RPMI8226 (cell line): ENCODE measurements around the gene RAB31.

Experiments used
- DNase-seq: peaks from one replicate; pipeline ENCODE4 v3.0.0-alpha.2; 2015

RAB31 gene

DNA sequence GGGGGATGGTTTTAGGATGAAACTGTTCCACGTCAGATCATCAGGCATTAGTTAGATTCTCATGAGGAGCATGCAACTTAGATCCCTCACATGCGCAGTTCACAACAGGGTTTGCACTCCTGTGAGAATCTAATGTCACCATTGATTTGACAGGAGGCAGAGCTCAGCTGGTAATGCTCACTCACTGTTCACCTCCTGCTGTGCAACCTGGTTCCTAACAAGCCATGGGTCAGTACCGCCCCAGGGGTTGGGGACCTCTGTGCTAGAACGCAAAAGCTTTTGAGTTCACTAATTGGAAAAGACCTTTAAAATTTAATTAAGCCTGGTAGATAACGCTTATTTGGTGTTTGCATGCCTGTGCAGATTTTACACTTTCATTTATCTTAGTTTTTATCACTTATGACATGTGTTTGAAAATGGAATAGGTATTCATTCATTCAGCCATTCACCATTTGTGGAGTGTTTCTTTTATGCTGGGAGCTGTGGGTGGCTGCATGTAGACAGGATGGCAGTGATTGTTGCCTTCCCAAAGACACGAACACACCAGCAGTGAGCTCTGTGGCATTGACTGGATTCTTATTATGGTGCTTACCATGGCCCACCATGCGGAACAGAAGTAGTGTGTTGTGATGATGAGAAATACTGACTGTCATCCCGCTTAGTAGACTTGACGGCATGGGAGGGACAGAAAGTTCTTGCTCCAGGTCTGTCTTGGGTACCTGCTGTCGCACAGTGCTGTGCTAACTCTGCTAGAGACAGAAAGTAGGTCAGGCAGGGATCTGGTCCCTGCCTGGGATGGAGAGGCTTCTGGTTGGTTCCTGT is 6.4 kb downstream of the RAB31 start:
- DNase-seq, result no peak

DNA sequence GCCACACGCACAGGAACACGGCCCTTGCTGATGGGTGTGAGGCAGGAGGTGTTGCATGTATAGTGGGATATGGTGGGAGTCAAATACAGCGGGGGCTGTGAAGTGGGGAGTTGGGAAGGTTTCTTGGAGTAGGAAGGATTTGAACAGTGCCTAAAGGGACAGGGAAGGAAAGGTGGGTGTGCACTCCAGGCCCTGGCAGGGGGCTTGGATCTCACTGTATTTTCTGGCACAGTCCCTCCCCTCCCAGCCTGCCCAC is 6.9 kb downstream of the RAB31 start:
- no peak for DNase-seq

GRCh38 chr18:9715978-9716774 is 8.1 kb downstream of the RAB31 start:
- no peak for DNase-seq

DNA sequence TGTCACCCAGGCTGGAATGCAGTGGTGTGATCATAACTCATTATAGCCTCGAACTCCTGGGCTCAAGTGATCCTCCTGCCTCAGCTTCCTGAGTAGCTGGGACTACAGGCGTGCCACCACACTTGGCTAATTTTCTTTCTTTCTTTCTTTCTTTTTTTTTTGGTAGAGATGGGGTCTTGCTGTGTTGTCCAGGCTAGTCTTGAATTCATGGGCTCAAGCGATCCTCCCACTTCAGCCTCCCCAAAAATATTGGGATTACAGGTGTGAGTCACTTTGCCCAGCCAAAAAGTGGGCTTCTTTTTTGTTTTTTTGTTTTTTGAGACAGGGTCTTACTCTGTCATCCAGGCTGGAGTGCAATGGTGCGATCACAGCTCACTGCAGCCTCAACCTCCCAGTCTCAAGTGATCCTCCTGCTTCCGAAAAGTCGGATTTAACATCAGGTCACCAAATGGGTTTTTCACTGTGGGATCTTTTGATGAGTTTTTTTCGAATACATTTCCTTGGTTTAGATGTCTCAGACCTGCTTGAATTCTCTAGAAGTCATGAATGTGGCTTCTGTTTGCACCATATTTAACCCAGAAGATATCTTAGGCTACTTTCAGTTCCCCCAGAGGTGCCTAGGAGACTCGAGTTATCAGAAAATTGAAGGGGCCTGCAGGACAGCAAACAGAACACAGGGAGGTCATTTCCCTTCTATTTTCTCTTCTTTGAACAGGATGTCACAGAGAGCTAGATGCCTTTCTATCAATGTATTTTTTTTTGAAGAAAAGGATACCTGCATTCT is 8.9 kb downstream of the RAB31 start:
- DNase-seq, result no peak

GRCh38 chr18:9719421-9719981 is 11.4 kb downstream of the RAB31 start:
- no peak for DNase-seq

- DNase-seq, result no peak
Observed at GRCh38 chr18:9720327-9720726, 12.2 kb downstream of the RAB31 start.

DNA sequence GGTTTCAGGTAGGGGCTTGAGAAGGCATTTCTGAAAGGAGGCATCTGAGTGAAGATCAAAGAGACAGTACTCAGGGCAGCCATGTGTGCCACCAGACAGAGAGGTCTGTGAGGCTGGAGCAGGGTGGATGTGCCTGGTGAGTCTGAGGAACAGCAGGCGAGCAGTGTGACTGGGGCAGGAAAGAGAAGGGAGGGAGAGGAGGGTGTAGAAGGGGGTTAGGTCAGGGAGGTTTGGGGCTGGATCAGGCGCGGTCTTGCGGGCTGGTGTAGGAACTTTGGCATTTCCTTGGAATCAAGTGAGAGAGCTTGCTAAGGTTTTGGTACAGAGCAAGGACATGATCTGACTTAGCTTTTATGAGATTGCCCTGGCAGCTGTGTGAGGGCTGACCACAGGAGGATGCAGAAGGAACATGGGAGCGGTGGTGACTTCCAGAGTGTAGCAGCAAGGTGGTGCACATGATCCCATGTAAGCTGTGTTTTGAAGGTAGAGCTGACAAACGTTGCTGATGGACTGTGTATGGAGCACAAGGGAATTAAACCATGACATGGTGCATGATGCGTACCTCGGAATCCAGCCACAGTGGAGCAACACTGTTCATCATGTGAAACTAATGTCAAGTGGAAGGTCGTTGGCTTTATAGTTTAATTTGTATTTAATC is 13.9 kb downstream of the RAB31 start:
- DNase-seq, result no peak

DNA sequence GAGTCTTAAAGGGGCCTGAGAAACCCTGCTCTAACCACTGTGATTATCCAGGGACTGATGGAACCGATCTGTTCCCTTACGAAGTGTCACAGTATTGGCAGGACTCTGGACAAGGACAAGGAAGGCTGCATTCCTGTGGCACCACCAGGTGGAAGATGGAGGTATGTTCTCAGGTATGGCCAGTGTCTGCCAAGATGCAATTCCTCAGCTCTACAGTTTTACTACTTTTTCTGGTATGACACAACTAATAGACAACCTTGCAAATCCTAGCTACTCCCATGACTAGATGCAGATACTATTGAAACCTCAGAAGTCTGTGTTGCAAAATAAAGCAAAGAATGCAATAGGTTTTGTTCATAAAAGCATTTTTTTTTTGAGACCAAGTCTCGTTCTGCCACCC is 14.6 kb downstream of the RAB31 start:
- DNase-seq, result peak; percentile 20

GRCh38 chr18:9724797-9725585 is 16.9 kb downstream of the RAB31 start:
- no peak for DNase-seq

GRCh38 chr18:9726175-9726574 is 18.1 kb downstream of the RAB31 start:
- DNase-seq, result no peak

DNA sequence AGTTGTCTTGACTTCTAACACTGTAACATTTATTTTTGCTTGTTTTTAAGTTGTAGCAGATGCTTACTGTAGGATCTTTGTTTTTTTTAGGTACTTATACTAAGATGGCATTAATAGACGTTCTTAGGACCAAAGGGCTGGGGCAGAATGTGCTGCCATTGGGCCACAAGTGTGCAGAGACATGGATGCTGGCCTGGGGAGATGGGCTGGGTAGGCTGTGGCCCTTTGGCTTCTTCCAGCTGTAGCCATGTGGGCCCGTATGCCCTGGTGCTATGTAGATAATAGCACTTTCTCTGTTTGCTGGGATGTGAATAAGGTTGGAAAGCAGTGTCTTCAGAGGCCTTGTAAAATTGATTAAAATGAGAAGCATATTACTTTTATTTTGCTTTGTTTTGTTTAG is 18.8 kb downstream of the RAB31 start:
- no peak for DNase-seq

DNA sequence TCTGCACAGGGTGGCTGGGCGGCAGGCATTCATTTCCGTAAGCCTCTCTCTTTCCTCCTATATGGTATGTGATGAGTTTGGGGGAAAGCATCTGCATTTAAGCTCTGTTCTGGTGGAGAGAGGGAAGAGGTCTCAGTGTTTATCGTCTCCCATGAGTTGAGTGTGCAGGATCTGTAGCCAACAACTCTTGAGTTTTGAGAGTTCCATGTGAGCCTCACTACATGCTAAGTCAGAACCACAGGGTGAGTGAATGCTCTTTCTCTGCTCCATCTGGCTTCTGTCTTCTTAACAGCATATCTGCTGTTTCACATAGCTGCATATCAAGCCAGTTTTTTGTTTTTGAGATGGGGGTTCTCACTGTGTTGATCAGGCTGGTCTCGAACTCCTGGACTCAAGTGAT is 22.7 kb downstream of the RAB31 start:
- no peak for DNase-seq

- no peak for DNase-seq
Observed at GRCh38 chr18:9731380-9731779, 23.3 kb downstream of the RAB31 start.

DNA sequence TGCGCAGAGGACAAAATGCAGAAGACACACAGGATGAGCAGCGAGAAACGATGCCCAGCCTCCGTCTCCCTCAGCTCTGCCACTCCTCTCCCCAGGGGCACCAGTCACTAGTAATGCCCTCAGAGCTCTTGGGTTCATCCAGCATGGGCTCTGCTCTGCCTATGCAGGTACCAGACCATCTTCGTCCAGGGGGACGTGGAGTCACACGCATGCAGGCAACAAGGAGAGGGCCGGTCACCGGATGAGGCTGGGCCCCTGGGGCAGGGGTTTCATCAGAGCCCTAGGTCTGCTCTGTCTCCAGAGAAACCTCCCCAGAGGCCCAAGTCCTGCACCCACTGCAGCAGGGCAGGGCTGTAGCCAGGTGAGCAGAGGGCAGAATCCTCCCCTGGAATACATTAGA is 23.9 kb downstream of the RAB31 start:
- no peak for DNase-seq

DNA sequence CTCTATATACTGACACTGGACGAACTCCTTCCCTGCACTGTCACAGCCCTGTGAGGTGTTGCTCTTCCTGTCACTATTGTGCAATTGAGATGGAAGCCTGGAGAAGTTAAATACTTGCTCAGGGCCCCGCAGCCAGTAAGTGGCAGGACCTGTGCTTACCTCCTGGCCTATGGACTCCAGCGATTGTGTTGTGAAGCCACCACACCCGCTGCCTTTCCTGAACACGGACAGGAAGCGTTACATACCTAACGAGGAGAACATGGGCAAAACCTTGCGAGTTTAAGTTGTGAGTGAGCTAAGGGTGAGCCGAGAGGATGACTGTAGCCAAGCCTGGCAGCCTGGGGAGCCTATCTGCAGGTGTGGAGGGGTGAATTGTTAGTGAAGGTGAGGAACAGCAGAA is 26.1 kb downstream of the RAB31 start:
- no peak for DNase-seq

DNA sequence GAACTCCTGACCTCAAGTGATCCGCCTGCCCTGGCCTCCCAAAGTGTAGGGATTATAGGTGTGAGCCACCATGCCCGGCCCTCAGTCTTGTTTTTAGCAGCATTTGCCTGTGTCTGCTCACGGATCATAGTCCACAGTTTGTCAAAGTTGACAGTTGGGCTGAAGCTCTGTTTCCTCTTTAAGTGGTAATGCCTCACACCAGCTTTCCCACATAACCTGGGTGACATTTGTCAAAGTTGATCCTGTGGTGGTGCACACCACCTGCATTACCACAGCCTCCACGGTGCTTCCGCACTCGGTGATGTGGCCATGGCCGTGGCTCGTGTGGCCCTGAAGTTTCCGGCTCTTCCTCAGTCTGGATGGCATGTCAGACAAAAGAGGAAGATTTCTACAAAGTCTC is 27.1 kb downstream of the RAB31 start:
- DNase-seq, result no peak

DNA sequence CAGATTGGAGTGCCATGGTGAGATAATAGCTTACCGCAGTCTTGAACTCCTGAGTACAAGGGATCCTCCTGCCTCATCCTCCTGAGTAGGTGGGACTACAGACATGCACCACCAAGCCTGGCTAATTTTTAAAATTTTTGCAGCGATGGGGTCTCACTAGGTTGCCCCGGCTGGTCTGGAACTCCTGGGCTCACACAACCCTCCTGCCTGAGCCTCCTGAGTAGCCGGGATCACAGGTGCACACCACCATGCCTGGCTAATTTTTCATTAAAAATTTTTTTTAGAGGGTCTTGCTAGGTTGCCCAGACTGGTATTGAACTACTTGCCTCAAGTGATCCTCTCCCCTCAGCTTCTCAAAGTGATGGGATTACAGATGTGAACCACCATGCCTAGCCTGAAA is 27.8 kb downstream of the RAB31 start:
- DNase-seq, result no peak

GRCh38 chr18:9736286-9736835 is 28.3 kb downstream of the RAB31 start:
- no peak for DNase-seq

GRCh38 chr18:9737006-9737405 is 28.9 kb downstream of the RAB31 start:
- DNase-seq, result no peak

GRCh38 chr18:9737472-9738121 is 29.5 kb downstream of the RAB31 start:
- peak; percentile 19 for DNase-seq

DNA sequence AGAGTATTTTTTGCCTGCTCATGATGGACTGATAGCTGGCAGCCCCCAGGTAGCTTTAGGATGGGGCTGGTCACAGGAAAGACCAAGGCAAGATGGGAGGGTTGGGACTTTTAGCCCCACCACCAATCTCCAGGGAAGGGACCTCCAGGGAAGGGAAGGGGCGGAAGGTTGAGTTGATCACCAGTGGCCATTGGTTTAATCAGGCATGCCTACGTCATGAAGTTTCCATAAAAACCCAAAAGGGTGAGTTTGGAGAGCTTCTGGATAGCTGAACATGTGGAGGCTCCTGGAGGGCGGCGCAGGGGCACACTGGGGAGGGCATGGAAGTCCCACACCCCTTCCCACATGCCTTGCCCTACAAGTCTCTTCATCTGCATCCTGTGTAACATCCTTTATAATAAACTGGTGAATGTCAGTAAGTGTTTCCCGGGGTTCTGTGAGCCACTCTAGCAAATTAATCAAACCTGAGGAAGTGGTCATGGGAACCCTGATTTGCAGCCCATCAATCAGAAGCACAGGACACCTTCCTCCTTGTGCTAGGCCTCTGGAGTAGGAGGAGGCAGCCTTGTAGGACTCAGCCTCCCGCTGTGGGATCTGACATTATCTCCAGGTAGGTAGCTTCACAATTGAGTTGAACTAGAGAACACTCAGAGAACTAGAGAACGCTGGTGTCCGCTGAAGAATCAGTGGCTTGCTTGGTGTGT is 30.3 kb downstream of the RAB31 start:
- DNase-seq, result no peak
